ENCODE measurements around the gene SERPINB7.
"Not testable (repeated sequence)": the region's sequence is repeated elsewhere in the genome, so short reads cannot be mapped to it uniquely, and the experiment has no call there.

The SERPINB7 gene

DNA sequence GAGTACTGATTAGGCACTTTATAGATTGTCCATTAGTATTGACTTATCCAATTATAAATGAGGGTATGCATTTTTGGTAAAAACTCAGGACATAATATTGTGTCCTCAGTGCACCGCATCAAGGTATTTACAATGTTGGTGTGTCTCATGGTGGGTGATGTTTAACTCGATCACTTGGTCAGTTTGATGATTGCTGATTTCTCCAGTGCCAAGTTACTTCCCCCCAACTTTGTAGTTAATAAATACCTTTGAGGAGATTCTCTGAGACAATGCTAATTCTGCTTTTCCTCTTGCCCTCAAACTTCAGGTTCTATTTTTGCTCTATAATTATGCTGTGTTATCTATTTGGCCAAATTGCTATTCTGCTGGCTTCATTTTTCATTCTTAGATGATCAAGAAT, 28.2 kb upstream of the SERPINB7 start:
- H3K4me3 ChIP-seq (replicated peaks; ENCODE audit: low read depth, low read length) = no peak overlapping the region
- DNase-seq (ENCODE audit: extremely low read depth, low read depth) = no peak
- TF ChIP-seq, protein P1, sequence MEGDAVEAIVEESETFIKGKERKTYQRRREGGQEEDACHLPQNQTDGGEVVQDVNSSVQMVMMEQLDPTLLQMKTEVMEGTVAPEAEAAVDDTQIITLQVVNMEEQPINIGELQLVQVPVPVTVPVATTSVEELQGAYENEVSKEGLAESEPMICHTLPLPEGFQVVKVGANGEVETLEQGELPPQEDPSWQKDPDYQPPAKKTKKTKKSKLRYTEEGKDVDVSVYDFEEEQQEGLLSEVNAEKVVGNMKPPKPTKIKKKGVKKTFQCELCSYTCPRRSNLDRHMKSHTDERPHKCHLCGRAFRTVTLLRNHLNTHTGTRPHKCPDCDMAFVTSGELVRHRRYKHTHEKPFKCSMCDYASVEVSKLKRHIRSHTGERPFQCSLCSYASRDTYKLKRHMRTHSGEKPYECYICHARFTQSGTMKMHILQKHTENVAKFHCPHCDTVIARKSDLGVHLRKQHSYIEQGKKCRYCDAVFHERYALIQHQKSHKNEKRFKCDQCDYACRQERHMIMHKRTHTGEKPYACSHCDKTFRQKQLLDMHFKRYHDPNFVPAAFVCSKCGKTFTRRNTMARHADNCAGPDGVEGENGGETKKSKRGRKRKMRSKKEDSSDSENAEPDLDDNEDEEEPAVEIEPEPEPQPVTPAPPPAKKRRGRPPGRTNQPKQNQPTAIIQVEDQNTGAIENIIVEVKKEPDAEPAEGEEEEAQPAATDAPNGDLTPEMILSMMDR (IDR thresholded peaks at IDR 0.05; ENCODE audit: low read depth, low read length, missing control alignments) = no peak

DNA sequence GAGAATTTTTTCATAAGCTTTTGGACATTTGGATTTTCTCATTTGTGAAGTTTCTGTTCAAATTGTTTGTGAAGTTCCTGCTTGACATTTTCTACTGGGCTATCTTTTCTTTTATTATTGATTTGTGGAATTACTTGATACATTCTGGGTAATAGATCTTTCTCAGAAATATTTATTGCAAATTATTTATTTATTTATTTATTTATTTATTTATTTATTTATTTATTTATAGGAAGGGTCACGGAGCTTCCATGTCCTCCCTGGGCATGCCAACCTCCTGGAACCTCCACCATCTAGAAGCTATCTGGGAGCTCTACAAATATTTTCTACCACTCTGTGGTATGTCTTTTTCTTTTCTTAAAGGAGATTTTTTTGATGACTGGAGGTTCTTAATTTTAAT, 25.7 kb upstream of the SERPINB7 start:
- TF ChIP-seq, protein P1 (IDR thresholded peaks at IDR 0.05; ENCODE audit: low read depth, low read length, missing control alignments) = no peak
- DNase-seq (ENCODE audit: extremely low read depth, low read depth) = no peak
- H3K4me3 ChIP-seq (replicated peaks; ENCODE audit: low read depth, low read length) = no peak overlapping the region

DNA sequence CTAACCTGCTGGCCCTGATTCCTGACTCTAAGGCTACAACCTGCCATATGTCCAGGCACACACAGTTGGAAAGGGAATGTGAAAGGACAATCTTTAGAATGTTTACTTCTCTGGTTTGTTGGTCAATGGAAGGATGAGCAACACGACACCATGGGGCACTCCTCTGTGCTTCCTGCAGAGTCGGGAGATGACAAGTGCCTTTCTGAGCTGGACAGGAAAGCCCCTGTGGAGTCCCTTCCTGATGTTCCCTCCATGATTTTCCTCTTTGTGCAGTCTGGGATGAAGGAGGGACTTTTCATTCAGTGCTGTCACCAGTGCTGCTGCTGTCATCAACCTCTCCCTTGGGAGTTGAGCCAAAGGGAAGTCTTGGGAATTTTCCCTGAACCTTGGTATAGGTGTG, 22.6 kb upstream of the SERPINB7 start:
- H3K4me3 ChIP-seq (replicated peaks; ENCODE audit: low read depth, low read length) = no peak overlapping the region
- TF ChIP-seq, protein P1 (IDR thresholded peaks at IDR 0.05; ENCODE audit: low read depth, low read length, missing control alignments) = no peak
- no peak for DNase-seq (ENCODE audit: extremely low read depth, low read depth)

DNA sequence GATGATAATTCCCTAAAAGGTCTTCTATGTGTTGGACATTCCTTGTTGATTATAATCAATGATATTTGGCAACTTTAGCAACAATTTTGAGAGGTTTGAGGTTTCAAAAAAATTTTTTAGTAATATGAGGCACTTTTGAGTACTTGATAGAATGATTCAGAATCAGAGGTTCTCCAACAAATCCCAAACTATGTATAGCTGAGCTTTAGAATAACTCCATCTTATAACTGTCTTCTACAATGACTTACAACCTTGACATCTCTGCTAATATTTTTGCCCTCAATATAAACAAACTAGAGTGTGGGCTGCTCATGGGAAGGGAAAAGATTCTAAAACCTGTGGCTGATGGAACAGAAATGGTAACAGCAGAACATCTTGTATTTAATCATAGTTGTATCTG, 21.5 kb upstream of the SERPINB7 start:
- TF ChIP-seq, protein P1 (IDR thresholded peaks at IDR 0.05; ENCODE audit: low read depth, low read length, missing control alignments) = no peak
- no peak for DNase-seq (ENCODE audit: extremely low read depth, low read depth)

DNA sequence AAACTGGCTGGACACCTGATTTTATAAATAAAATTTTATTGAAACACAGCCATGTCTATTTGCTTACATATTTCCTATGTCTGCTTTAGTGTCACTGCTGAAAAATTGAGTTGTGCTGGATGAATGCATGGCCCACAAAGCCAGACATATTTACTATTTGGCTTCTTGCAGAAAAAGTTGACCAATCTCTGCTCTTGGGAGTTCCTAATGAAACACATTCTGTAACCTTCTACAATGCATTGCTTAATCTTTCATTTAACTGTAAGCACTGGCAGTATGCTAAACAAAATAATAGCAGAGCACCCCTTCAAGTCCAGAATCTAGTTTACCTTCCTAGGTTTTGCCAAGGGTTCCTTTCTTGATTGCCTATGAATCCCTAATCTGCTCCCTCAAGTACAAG, 17.7 kb upstream of the SERPINB7 start:
- TF ChIP-seq, protein P1 (IDR thresholded peaks at IDR 0.05; ENCODE audit: low read depth, low read length, missing control alignments) = no peak
- DNase-seq (ENCODE audit: extremely low read depth, low read depth) = no peak
- H3K4me3 ChIP-seq (replicated peaks; ENCODE audit: low read depth, low read length) = no peak overlapping the region

More for the DNA sequence above, 21.5 kb upstream of the SERPINB7 start:
- no peak overlapping the region for H3K4me3 ChIP-seq (replicated peaks; ENCODE audit: low read depth, low read length)

DNA sequence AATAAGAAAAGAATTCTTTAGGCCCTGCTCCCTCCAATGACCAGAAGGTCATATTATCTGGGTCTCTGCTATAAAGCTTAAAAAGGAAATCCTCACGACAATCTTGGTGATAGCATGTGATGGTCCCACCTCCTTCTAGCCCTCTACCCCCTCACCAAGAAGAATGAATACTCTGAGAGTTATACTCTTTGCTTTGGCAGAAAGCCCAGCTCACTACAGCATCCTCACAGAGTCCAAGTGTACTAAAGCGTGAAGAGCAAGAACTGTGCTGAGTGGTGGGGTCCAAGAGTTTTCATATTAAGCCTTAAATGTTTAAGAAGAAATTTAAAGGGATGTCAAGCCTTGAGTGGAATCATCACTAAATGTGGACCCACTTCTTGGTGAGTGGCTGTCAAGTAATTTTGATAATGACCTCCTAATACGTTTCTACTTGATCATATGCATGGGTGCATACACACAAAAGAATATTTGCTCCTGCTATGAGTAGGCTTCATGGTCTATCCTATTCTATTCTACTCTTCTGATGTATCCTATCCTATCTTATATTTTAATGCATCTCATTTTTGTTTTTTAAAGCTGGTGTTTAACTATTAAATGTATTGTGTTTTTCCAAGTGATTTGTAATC, 16.5 kb upstream of the SERPINB7 start:
- no peak for DNase-seq (ENCODE audit: extremely low read depth, low read depth)
- TF ChIP-seq, protein P1 (IDR thresholded peaks at IDR 0.05; ENCODE audit: low read depth, low read length, missing control alignments) = no peak
- no peak overlapping the region for H3K4me3 ChIP-seq (replicated peaks; ENCODE audit: low read depth, low read length)

DNA sequence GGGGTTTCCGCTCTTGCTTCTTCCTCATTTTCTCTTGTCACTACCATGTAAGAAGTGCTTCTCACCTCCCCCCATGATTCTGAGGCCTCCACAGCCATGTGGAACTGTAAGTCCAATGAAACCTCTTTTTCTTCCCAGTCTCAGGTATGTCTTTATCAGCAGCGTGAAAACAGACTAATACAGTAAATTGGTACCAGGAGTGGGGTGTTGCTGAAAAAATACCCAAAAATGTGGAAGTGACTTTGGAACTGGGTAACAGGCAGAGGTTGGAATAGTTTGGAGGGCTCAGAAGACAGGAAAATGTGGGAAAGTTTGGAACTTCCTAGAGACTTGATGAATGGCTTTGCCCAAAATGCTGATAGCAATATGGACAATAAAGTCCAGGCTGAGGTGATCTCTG, 15.4 kb upstream of the SERPINB7 start:
- DNase-seq (ENCODE audit: extremely low read depth, low read depth); H3K4me3 ChIP-seq (replicated peaks; ENCODE audit: low read depth, low read length): not testable (repeated sequence)

Data from HFF-Myc (cell line).